GM08714 (cell line): ENCODE data around the gene CTSA.

Experiments used
- H3K4me3 ChIP-seq: fragments of 200-500 bp; sonication (Bioruptor generic); 2 replicates; pipeline ENCODE4 v1.5.1; 2014; ENCODE audit warnings: mild to moderate bottlenecking, low read length, inconsistent platforms
- ZNF274 ChIP-seq: IDR thresholded peaks from 2 replicates; pipeline ENCODE4 v1.6.1; 2012; ENCODE audit warnings: mild to moderate bottlenecking, low read depth, low read length

The CTSA gene

DNA sequence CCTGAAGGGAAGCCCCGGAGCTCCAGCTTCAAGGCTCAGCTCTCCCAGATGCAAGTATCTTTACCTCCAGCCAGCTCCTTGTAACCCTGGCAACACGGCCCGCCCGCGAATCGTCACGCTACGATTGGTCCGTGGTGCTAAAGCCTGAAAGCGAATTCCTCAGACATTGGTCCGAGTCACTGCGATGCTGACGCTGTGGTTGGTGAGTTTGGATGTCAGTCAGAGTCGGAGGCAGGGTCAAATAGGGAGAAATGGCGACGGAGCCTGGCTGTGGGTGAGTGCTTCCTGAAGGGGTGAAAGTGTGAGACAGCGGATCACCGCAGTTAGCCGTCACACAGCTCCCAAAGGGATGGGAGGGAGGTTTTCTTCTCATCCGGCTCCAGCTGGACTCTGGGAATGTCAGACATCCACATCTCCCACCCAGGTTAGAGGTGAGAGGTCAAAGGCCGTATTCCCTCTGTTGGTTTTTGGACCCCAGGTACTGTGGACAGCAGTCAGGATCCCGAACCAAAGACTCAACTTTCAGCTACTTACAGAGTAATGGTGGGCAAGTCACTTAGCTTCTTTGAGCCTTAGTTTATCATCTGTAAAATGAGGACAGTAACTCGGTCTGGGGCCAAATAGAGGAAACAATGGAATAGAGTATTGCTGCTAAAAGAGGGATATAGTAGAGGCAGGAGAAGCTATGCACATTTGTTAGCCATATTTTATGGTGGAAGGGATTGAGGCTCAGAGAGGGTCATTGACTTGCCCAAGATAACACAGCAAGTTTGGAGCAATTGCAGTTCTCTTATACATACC, 9.9 kb upstream of the CTSA start, which contains the start of gene ZSWIM1:
TSS of gene ZSWIM1 (plus strand) at position 240 of the 801 bp plus-strand sequence. CDS start 1,366 bp downstream, outside the sequence.
- no peak for TF ChIP-seq ZNF274
- H3K4me3 ChIP-seq, result peak within 1 kb of the TSS; percentile 95

- TF ChIP-seq ZNF274, result no peak
- H3K4me3 ChIP-seq, result no peak overlapping the region
These were observed 8.6 kb upstream of the CTSA start for GRCh38 chr20:45882469-45883099.

GRCh38 chr20:45883100-45883469, 8.1 kb upstream of the CTSA start:
- no peak for TF ChIP-seq ZNF274
- no peak overlapping the region for H3K4me3 ChIP-seq

DNA sequence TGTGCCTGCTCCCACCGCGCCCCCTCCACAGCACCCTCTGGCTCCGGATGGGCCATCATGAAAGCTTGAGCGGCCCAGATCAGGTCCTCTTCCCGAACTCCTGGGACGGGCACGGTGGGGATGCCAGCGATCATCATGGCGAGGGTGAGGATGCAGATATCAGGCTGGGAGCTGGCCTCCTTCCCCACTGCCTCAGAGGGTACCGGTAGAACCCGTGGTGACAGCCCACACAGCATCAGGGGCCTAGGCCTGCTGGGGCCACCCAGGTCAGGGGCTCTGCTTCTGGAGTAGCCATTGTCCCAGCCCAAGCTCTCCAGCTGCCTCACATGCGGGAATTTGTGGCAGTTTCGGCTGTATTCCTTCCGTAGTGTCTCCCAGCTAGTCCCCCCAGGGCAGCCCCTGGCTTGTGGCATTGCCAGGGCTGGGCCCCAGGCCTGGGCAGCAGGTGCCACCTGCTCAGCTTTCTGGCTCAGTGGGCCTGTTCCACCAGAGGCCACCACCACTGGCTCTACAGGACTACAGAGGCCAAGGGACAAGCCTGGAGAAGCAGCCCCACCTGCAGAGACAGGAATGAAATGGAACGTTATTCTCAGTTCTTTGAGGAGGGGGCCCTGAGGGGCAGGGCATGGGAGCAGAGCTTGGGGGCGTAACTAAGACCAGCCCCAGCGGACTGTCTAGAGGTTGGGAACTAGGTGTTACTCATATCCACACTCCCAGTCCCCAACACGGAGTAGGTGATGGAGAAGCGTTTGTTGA, 4.4 kb upstream of the CTSA start:
- no peak overlapping the region for H3K4me3 ChIP-seq
- no peak for TF ChIP-seq ZNF274

- TF ChIP-seq ZNF274, result no peak
- no peak within 1 kb of the TSS for H3K4me3 ChIP-seq
These were observed 3.8 kb upstream of the CTSA start, which contains the start of gene SPATA25 for GRCh38 chr20:45887346-45887715. SPATA25 (minus strand) TSS chr20:45887622; CDS start chr20:45887590, 32 bp downstream.

DNA sequence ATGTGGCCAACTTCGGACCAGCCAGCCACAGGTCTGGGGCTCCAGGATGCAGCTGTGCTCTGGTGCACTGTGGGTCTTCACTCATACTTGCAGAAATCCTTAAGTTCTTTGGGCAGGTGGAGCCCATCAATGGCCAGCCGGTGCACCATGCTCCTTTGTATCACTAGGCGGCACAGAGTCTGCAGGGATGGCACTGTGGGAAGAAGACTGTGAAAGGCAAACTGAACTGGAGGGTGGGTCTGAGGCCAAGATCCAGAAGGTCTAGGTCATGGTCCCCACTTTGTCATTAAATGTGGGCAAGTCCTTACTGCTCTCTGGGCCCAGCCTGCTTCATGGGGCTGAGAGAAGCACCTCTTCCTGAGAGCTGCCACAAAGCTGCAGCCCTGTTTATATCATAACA, 2.5 kb upstream of the CTSA start:
- no peak for TF ChIP-seq ZNF274
- no peak overlapping the region for H3K4me3 ChIP-seq

DNA sequence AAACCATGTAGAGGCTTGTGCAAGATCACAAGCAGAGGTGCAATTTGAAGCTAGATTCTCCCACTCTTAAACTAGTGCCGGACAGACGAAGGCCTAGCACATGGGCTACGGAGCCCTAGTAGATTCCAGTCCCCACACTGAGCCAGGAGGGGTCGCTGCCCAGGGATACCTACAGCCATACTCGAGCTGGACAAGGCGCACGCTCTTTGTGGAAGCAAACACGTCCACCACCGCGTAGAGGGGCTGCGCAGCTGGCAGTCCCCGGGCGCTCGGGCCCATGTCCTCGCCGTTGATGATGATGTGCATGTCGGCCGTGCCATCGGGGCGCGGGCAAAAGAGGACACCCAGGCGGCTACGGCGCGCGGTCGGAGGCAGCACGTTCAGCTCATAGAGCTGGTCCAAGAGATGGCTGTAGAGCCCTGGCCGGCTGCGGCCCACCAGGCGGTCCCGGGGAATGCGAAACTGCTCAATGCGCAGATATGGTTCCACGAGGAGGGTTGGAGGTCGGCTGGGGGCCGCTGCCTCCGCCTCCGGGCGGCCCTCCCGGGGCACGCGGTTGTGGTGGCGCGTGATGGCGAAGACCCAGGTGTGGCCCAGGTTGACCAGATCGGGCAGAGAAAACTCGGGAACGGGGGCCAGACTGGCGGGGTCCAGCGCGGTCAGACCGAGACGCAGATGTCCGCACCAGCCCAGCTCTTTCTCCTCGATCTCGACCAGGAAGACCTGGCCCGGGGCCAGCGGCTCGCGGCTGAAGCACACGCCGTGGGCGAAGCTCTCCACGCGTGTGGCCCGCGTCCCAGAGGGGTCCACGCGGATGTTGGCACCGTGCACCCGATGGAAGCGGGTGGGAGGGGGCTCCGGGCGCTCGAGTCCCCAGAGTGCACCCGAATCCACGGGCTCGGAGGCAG, 804 bp upstream of the CTSA start:
- TF ChIP-seq ZNF274, result no peak
- peak overlapping the region; percentile 76; the same call in 1 of the 2 replicates for H3K4me3 ChIP-seq

GRCh38 chr20:45892049-45892825, 1.1 kb downstream of the CTSA start:
- H3K4me3 ChIP-seq, result peak overlapping the region; percentile 76; the same call in 1 of the 2 replicates
- no peak for TF ChIP-seq ZNF274

GRCh38 chr20:45892828-45893500, 1.8 kb downstream of the CTSA start:
- H3K4me3 ChIP-seq, result no peak overlapping the region
- TF ChIP-seq ZNF274, result no peak

- no peak overlapping the region for H3K4me3 ChIP-seq
- no peak for TF ChIP-seq ZNF274
These were observed 2.7 kb downstream of the CTSA start for GRCh38 chr20:45893831-45894230.

DNA sequence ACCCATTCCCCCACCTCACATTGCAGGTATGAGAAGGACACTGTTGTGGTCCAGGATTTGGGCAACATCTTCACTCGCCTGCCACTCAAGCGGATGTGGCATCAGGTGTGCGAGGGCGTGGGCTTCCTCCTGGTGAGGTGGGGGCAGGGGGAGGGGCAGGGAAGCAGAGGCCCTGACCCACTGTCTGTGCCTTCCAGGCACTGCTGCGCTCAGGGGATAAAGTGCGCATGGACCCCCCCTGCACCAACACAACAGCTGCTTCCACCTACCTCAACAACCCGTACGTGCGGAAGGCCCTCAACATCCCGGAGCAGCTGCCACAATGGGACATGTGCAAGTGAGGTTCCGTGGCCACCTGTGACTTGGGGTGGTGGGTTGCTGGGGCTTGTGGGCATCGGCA, 3.7 kb downstream of the CTSA start:
- H3K4me3 ChIP-seq, result no peak overlapping the region
- TF ChIP-seq ZNF274, result no peak

GRCh38 chr20:45896641-45897161, 5.6 kb downstream of the CTSA start:
- no peak for TF ChIP-seq ZNF274
- H3K4me3 ChIP-seq, result no peak overlapping the region
